ENCODE results near the gene IFNA13.

DNA sequence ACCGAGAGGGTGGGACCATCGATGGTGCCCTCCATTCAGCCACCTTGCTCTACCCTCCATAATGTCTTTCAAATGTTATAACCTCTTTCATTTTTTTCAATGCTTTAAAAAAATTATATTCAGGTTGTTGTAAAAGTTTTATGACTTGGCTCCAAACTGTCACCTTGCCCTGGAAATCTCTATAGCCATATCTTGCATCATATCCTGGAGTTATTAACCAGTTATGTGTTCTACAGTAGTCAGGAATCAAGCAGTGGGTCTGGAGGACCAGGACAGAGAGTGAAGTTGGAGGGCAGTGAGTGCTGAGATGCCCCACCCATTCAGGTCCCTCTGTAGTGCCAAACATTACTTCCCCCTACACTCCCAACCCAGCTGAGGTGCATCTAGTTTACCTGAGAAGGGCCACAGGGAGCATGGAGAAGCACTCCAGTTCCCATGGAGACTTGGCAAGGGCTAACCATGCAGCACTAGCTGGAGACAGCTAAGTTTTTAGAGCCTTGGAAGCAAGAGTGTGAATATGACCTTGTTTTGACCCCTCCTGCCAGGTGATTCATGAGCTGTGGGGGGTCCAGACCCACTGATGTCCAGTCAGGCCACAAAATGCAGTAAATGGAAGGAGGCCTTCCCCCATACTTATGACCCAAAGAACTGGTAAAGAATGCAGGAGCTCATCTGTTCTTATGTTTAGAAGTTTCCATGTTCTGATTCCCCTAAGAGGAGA is 46.5 kb upstream of the IFNA13 start:
- TF ChIP-seq, protein P1, sequence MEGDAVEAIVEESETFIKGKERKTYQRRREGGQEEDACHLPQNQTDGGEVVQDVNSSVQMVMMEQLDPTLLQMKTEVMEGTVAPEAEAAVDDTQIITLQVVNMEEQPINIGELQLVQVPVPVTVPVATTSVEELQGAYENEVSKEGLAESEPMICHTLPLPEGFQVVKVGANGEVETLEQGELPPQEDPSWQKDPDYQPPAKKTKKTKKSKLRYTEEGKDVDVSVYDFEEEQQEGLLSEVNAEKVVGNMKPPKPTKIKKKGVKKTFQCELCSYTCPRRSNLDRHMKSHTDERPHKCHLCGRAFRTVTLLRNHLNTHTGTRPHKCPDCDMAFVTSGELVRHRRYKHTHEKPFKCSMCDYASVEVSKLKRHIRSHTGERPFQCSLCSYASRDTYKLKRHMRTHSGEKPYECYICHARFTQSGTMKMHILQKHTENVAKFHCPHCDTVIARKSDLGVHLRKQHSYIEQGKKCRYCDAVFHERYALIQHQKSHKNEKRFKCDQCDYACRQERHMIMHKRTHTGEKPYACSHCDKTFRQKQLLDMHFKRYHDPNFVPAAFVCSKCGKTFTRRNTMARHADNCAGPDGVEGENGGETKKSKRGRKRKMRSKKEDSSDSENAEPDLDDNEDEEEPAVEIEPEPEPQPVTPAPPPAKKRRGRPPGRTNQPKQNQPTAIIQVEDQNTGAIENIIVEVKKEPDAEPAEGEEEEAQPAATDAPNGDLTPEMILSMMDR (IDR thresholded peaks at IDR 0.05), result no peak
- TF ChIP-seq POLR2A (IDR thresholded peaks at IDR 0.05), result no peak

Measured in lower leg skin (tissue), 3 donors.